NCI-H524 treated with DMSO at 0.1 percent for 48 hours (cell line): ENCODE results near the gene TAGLN2.

Experiments used
- DNase-seq: peaks from one replicate; lab custom pipeline; 2025; lab: John Stamatoyannopoulos, UW

Gene TAGLN2

GRCh38 chr1:159869607-159870006, 55.7 kb downstream of the TAGLN2 start:
- DNase-seq: no peak

GRCh38 chr1:159869173-159869572, 56.1 kb downstream of the TAGLN2 start:
- no peak for DNase-seq

- DNase-seq: no peak
Measured at GRCh38 chr1:159868766-159869165, 56.5 kb downstream of the TAGLN2 start.
